RWPE2 (cell line): ENCODE data around the gene MUC20.
A peak's percentile ranks its signal among the peaks of the same experiment; 100 is the strongest.
"Not testable (repeated sequence)": the region's sequence is repeated elsewhere in the genome, so short reads cannot be mapped to it uniquely, and the experiment has no call there.

Experiments
- ATAC-seq: fragments of 200-7000 bp; cut with Tn5 transposase; 3 replicates; pipeline ENCODE4 v1.9.1; 2021; ENCODE audit warnings: low read depth
- DNase-seq: peaks from one replicate; pipeline ENCODE4 v3.0.0-alpha.2; 2020; ENCODE audit warnings: low spot score
- H3K27ac ChIP-seq: fragments of 450-650 bp; 2 replicates; pipeline ENCODE4 v1.5.1; 2017; ENCODE audit warnings: mild to moderate bottlenecking; ENCODE audit not compliant: poor library complexity, severe bottlenecking
- H3K27me3 ChIP-seq: fragments of 250-450 bp; sonication (Bioruptor Pico); 2 replicates; pipeline ENCODE4 v1.5.1; 2021; ENCODE audit warnings: mild to moderate bottlenecking, moderate library complexity; ENCODE audit not compliant: insufficient read depth, poor library complexity, severe bottlenecking
- H3K36me3 ChIP-seq: fragments of 250-450 bp; sonication (Bioruptor Pico); 2 replicates; pipeline ENCODE4 v1.5.1; 2020; ENCODE audit warnings: low read depth, mild to moderate bottlenecking, moderate library complexity
- H3K4me1 ChIP-seq: fragments of 250-450 bp; sonication (Bioruptor Pico); 2 replicates; pipeline ENCODE4 v1.5.1; 2021; ENCODE audit warnings: mild to moderate bottlenecking, moderate library complexity; ENCODE audit not compliant: insufficient read depth, poor library complexity, severe bottlenecking
- H3K4me3 ChIP-seq: fragments of 250-450 bp; sonication (Bioruptor Pico); 2 replicates; pipeline ENCODE4 v1.5.1; 2021; ENCODE audit warnings: mild to moderate bottlenecking, moderate library complexity; ENCODE audit not compliant: severe bottlenecking
- H3K9me3 ChIP-seq: fragments of 250-450 bp; sonication (Bioruptor Pico); 2 replicates; pipeline ENCODE4 v1.5.1; 2021; ENCODE audit warnings: mild to moderate bottlenecking, moderate library complexity; ENCODE audit not compliant: severe bottlenecking
- CTCF ChIP-seq: fragments of 450-650 bp; IDR thresholded peaks from one replicate; pipeline ENCODE4 v1.5.1; 2017; ENCODE audit warnings: mild to moderate bottlenecking, moderate library complexity; ENCODE audit not compliant: poor library complexity, severe bottlenecking

Gene MUC20

GRCh38 chr3:195771646-195772300 is 51.0 kb downstream of the MUC20 start:
- Histone ChIP-seq H3K4me3 (no peak overlapping the region), H3K4me1 (no peaks in the 10 kb centered on the region), H3K9me3 (no peaks in the 10 kb centered on the region), H3K27me3 (no peaks in the 10 kb centered on the region), H3K36me3 (no peaks in the 10 kb centered on the region), H3K27ac (no peak overlapping the region)
- ATAC-seq = no peak
- DNase-seq = no peak
- TF ChIP-seq CTCF = no peak

- no peak overlapping the region for H3K4me3 ChIP-seq
- no peaks in the 10 kb centered on the region for H3K36me3 ChIP-seq
- H3K9me3 ChIP-seq = no peaks in the 10 kb centered on the region
- no peaks in the 10 kb centered on the region for H3K4me1 ChIP-seq
- no peak overlapping the region for H3K27ac ChIP-seq
- no peak for TF ChIP-seq CTCF
- DNase-seq = no peak
- no peak for ATAC-seq
- H3K27me3 ChIP-seq = no peaks in the 10 kb centered on the region
Observed at GRCh38 chr3:195773956-195774537, 53.3 kb downstream of the MUC20 start.

- no peak overlapping the region for H3K27ac ChIP-seq
- TF ChIP-seq CTCF = no peak
- H3K4me3 ChIP-seq = no peak overlapping the region
- no peaks in the 10 kb centered on the region for H3K4me1 ChIP-seq
- H3K9me3 ChIP-seq = no peaks in the 10 kb centered on the region
- no peaks in the 10 kb centered on the region for H3K36me3 ChIP-seq
- ATAC-seq = no peak
- DNase-seq = peak; percentile 35
- H3K27me3 ChIP-seq = no peaks in the 10 kb centered on the region
Observed at GRCh38 chr3:195774917-195775316, 54.1 kb downstream of the MUC20 start.

GRCh38 chr3:195777975-195778374 is 57.2 kb downstream of the MUC20 start:
- Histone ChIP-seq H3K4me3 (no peak overlapping the region), H3K9me3 (no peaks in the 10 kb centered on the region), H3K4me1 (no peaks in the 10 kb centered on the region), H3K27ac (no peak overlapping the region), H3K27me3 (no peaks in the 10 kb centered on the region), H3K36me3 (no peaks in the 10 kb centered on the region)
- no peak for TF ChIP-seq CTCF
- peak; percentile 36 for DNase-seq
- no peak for ATAC-seq

GRCh38 chr3:195781236-195781635 is 60.5 kb downstream of the MUC20 start:
- H3K9me3 ChIP-seq, ATAC-seq, H3K27me3 ChIP-seq, H3K4me3 ChIP-seq, H3K36me3 ChIP-seq, H3K4me1 ChIP-seq, H3K27ac ChIP-seq: not testable (repeated sequence)
- peak; percentile 58 for DNase-seq
